GM18526 (cell line): ENCODE results near the gene RTP5.

Experiments
- POLR2A ChIP-seq: IDR thresholded peaks from 3 replicates; pipeline ENCODE4 v1.6.1; 2011; ENCODE audit not compliant: insufficient read length; ENCODE audit errors: extremely low read depth

The RTP5 gene

GRCh38 chr2:241869087-241869961, at the start of gene RTP5:
Gene RTP5, plus strand, starts transcription at chr2:241869729. Its CDS starts 28 bp downstream, at chr2:241869757.
- no peak for TF ChIP-seq POLR2A

GRCh38 chr2:241820625-241821384, 48.7 kb upstream of the RTP5 start:
- no peak for TF ChIP-seq POLR2A

- TF ChIP-seq POLR2A: no peak
Observed at GRCh38 chr2:241821460-241822263, 47.9 kb upstream of the RTP5 start.

- TF ChIP-seq POLR2A: no peak
Observed at GRCh38 chr2:241822264-241822623, 47.3 kb upstream of the RTP5 start.

- no peak for TF ChIP-seq POLR2A
Observed at GRCh38 chr2:241827394-241827793, 42.1 kb upstream of the RTP5 start.

GRCh38 chr2:241833101-241833663, 36.3 kb upstream of the RTP5 start:
- no peak for TF ChIP-seq POLR2A

- TF ChIP-seq POLR2A: no peak
Observed at GRCh38 chr2:241834527-241835210, 34.9 kb upstream of the RTP5 start.

- no peak for TF ChIP-seq POLR2A
Observed at GRCh38 chr2:241835611-241836010, 33.9 kb upstream of the RTP5 start.

GRCh38 chr2:241836292-241836691, 33.2 kb upstream of the RTP5 start:
- no peak for TF ChIP-seq POLR2A

- no peak for TF ChIP-seq POLR2A
Observed at GRCh38 chr2:241837197-241837965, 32.1 kb upstream of the RTP5 start.

GRCh38 chr2:241841181-241842066, 28.1 kb upstream of the RTP5 start:
- TF ChIP-seq POLR2A: no peak

- no peak for TF ChIP-seq POLR2A
Observed at GRCh38 chr2:241842067-241842415, 27.5 kb upstream of the RTP5 start.

- peak; percentile 16 for TF ChIP-seq POLR2A
Observed at GRCh38 chr2:241842620-241843211, 26.8 kb upstream of the RTP5 start.
